Tibial nerve (tissue), 4 donors: ENCODE data around the gene ADAM10. TPM values are rescaled to one million over a fixed set of nuclear protein-coding genes. Genes with fewer than 3 reads are reported as not detected.

Experiments used
- DNase-seq, 2 donors: peaks; one replicate each; pipeline ENCODE4 v3.0.0-alpha.2; 2019; ENCODE audit warnings: low spot score in 2 of 2
- H3K27ac ChIP-seq, 4 donors: fragments of 200-600 bp; sonication (generic) in 3 of 4; one replicate each; pipeline ENCODE4 v1.5.1; 2017 to 2019; ENCODE audit warnings: mild to moderate bottlenecking in 1 of 4
- H3K27me3 ChIP-seq, 2 donors: fragments of 200-600 bp; sonication (generic) in 1 of 2; one replicate each; pipeline versions ENCODE4 v1.5.1 to v1.6.0; 2017 to 2019
- H3K36me3 ChIP-seq, 3 donors: fragments of 200-600 bp; sonication (generic); one replicate each; pipeline ENCODE4 v1.5.1; 2018 to 2019
- H3K4me1 ChIP-seq, 4 donors: fragments of 200-600 bp; sonication (generic) in 3 of 4; one replicate each; pipeline ENCODE4 v1.5.1; 2017 to 2019
- H3K4me3 ChIP-seq, 4 donors: fragments of 200-600 bp; sonication (generic) in 3 of 4; one replicate each; pipeline ENCODE4 v1.5.1; 2017 to 2019; ENCODE audit warnings: mild to moderate bottlenecking in 1 of 4, moderate library complexity in 1 of 4
- H3K9me3 ChIP-seq, 4 donors: fragments of 200-600 bp; sonication (generic) in 3 of 4; one replicate each; pipeline ENCODE4 v1.5.1; 2017 to 2019
- CTCF ChIP-seq, 5 experiments: fragments of 200-600 bp in 3 of 5; fragments of 450-650 bp in 2 of 5; sonication (generic) in 3 of 5; IDR thresholded peaks; one replicate each; pipeline ENCODE4 v1.5.1; 2016 to 2019; ENCODE audit warnings: antibody characterized with exemption in 5 of 5, mild to moderate bottlenecking in 3 of 5, moderate library complexity in 2 of 5
- EP300 ChIP-seq, 2 donors: sonication (generic); formaldehyde crosslinking; IDR thresholded peaks; one replicate each; pipeline ENCODE4 v1.6.1; 2017; ENCODE audit warnings: antibody characterized with exemption in 2 of 2, mild to moderate bottlenecking in 1 of 2
- POLR2A ChIP-seq, 2 donors: fragments of 450-650 bp; IDR thresholded peaks; one replicate each; pipeline ENCODE4 v1.6.1; 2017; ENCODE audit warnings: antibody characterized with exemption in 2 of 2, mild to moderate bottlenecking in 2 of 2, moderate library complexity in 2 of 2
- WGBS, 2 donors: methylation state at CpG; one replicate each; pipeline ENCODE4 v1.1.5; 2018; 5-methylcytosine and 5-hydroxymethylcytosine counted together
- total RNA-seq, 4 donors: library from RNA; depleted of rRNA; stranded (reverse); fragments of >200 nt; gene quantifications; one replicate each; pipeline ENCODE4 v1.1.0, GENCODE V29; 2016

Gene ADAM10
- total RNA-seq, 4 donors from 2014 or later = 64.8 to 132 (median 94.3) TPM

GRCh38 chr15:58738046-58738707 is 11.3 kb downstream of the ADAM10 start:
- TF ChIP-seq CTCF (IDR thresholded peaks at IDR 0.05) (no peak), POLR2A (IDR thresholded peaks at IDR 0.05) (no peak), EP300 (IDR thresholded peaks at IDR 0.05) (no peak)
- no peaks in the 10 kb centered on the region for H3K27me3 ChIP-seq
- H3K36me3 ChIP-seq = no peaks in the 10 kb centered on the region
- peaks cover 0 to 87% (median 22%) of the 10 kb centered on the region in 4 donors for H3K4me1 ChIP-seq
- no peaks in the 10 kb centered on the region for H3K9me3 ChIP-seq
- 69 to 70% methylated on average over 1 of the region's 1 CpG for WGBS, 2 donors
- H3K27ac ChIP-seq = peak overlapping the region in 2 of 4 donors; percentile 5 to 8
- no peak for DNase-seq
- H3K4me3 ChIP-seq = no peak overlapping the region

DNA sequence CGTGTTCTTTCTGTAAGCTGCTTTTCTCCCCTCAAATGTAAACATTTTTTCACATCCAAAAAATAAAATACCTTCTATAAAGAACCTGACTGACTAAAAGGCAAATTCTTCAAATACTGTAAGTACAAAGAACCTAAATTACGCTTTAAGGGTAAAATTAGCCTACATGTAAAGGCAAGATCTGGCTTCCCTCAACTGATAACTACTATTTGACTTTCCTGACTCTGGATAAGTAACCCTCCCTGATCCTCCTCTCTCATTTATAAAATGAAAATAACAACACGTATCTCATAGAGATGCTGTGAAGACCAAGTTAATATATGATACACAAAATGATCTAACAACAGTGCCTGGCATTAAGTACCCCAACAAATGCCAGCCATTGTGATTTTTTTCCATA is 12.2 kb downstream of the ADAM10 start:
- Histone ChIP-seq H3K4me3 (no peak overlapping the region), H3K27ac (peak overlapping the region in 1 of 4 donors; percentile 46), H3K9me3 (no peaks in the 10 kb centered on the region), H3K27me3 (no peaks in the 10 kb centered on the region), H3K36me3 (no peaks in the 10 kb centered on the region), H3K4me1 (peaks cover 0 to 83% (median 14%) of the 10 kb centered on the region in 4 donors)
- 90 to 93% methylated on average over 3 of the region's 3 CpGs for WGBS, 2 donors
- no peak for DNase-seq
- no peak for TF ChIP-seq EP300 (IDR thresholded peaks at IDR 0.05)
- no peak for TF ChIP-seq CTCF (IDR thresholded peaks at IDR 0.05)
- no peak for TF ChIP-seq POLR2A (IDR thresholded peaks at IDR 0.05)

GRCh38 chr15:58736018-58736643 is 13.4 kb downstream of the ADAM10 start:
- Histone ChIP-seq H3K4me3 (no peak overlapping the region), H3K27ac (no peak overlapping the region), H3K9me3 (no peaks in the 10 kb centered on the region), H3K4me1 (peaks cover 0 to 83% (median 14%) of the 10 kb centered on the region in 4 donors), H3K36me3 (no peaks in the 10 kb centered on the region), H3K27me3 (no peaks in the 10 kb centered on the region)
- WGBS, 2 donors = 65 to 73% methylated on average over 2 of the region's 2 CpGs
- TF ChIP-seq CTCF (IDR thresholded peaks at IDR 0.05) = no peak
- no peak for TF ChIP-seq EP300 (IDR thresholded peaks at IDR 0.05)
- TF ChIP-seq POLR2A (IDR thresholded peaks at IDR 0.05) = no peak
- DNase-seq = no peak

DNA sequence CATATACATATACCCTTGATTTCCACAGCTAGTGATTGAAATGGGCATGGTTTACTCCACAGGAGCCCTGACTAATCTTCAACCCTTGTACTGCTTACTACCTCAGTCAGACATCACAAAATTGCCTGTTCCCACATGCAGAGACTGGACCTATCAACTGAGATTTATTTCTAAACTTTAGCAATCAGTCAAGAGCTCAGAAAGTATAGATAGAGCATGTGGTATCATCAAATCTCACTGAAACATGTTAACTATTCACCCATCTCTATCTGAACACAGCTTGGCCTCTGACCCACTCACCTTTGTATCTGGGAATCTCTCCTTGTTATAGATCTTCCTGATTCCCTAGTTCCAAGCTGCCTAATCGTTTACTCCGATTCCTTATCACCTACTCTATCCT is 14.6 kb downstream of the ADAM10 start:
- peaks cover 0 to 75% (median 16%) of the 10 kb centered on the region in 4 donors for H3K4me1 ChIP-seq
- TF ChIP-seq POLR2A (IDR thresholded peaks at IDR 0.05) (no peak), EP300 (IDR thresholded peaks at IDR 0.05) (no peak), CTCF (IDR thresholded peaks at IDR 0.05) (no peak)
- WGBS, 2 donors = 74 to 83% methylated on average over 2 of the region's 2 CpGs

More for the DNA sequence above, 14.6 kb downstream of the ADAM10 start:
- H3K9me3 ChIP-seq = no peaks in the 10 kb centered on the region
- no peaks in the 10 kb centered on the region for H3K36me3 ChIP-seq
- no peak overlapping the region for H3K4me3 ChIP-seq
- no peak overlapping the region for H3K27ac ChIP-seq
- no peaks in the 10 kb centered on the region for H3K27me3 ChIP-seq
- DNase-seq = no peak
